ENCODE measurements around the gene CFAP299. TPM values are rescaled to one million over a fixed set of nuclear protein-coding genes. Genes with fewer than 3 reads are reported as not detected.

The CFAP299 gene
- total RNA-seq, 1 donor from 2014 or later: not detected

DNA sequence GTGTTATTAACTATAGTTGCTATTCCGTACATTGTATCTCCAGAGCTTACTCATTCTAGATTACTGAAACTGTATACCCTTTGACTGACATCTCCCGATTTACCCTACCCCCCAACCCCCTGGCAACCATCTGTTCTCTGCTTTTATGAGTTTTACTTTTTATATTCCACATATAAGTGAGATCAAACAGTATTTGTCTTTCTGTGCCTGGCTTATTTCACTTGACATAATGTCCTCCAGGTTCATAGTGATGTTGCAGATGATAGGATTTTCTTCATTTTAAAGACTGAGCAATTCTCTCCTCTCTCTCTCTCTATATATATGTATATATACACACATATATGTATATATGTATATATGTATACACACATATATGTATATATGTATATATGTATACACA is 54.6 kb downstream of the CFAP299 start:
- intact Hi-C loops (cut with DNase I): no loop called here

DNA sequence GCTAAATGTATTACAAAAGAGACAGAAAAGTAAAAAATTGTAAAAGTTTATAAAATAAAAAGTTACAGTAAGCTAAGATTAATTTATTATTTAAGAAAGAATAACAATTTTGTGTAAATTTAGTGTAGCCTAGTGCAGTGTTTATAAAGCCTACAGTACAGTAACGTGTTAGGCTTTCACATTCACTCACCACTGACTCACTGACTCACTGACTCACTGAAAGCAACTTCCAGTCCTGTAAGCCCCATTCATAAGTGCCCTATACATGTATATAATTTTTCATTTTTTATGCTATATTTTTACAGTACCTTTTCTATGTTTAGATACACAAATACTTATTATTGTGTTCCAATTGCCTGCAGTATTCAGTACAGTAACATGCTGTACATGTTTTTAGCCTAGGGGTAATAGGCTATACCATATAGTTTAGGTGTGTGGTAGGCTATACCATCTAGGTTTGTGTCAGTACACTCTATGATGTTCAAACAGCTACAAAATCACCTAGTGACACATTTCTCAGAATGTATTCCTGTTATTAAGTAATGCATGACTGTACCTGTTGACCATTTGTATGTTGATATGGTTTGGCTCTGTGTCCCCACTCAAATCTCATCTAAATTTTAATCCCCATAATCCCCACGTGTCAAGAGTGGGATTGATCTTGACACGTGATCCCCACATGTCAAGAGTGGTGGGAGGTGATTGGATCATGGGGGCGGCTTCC is 57.9 kb downstream of the CFAP299 start:
- no peak for DNase-seq (ENCODE audit: low spot score in 2 of 2)
- Histone ChIP-seq H3K36me3 (no peaks in the 10 kb centered on the region), H3K4me3 (no peak overlapping the region), H3K4me1 (no peaks in the 10 kb centered on the region), H3K27me3 (no peaks in the 10 kb centered on the region), H3K27ac (no peak overlapping the region), H3K9me3 (no peaks in the 10 kb centered on the region)
- intact Hi-C loops (cut with DNase I): no loop called here
- TF ChIP-seq, protein P1, sequence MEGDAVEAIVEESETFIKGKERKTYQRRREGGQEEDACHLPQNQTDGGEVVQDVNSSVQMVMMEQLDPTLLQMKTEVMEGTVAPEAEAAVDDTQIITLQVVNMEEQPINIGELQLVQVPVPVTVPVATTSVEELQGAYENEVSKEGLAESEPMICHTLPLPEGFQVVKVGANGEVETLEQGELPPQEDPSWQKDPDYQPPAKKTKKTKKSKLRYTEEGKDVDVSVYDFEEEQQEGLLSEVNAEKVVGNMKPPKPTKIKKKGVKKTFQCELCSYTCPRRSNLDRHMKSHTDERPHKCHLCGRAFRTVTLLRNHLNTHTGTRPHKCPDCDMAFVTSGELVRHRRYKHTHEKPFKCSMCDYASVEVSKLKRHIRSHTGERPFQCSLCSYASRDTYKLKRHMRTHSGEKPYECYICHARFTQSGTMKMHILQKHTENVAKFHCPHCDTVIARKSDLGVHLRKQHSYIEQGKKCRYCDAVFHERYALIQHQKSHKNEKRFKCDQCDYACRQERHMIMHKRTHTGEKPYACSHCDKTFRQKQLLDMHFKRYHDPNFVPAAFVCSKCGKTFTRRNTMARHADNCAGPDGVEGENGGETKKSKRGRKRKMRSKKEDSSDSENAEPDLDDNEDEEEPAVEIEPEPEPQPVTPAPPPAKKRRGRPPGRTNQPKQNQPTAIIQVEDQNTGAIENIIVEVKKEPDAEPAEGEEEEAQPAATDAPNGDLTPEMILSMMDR (IDR thresholded peaks at IDR 0.05): no peak

More for the DNA sequence above, 54.6 kb downstream of the CFAP299 start:
- Histone ChIP-seq H3K27ac (no peak overlapping the region), H3K4me3 (no peak overlapping the region), H3K9me3 (no peaks in the 10 kb centered on the region), H3K36me3 (no peaks in the 10 kb centered on the region), H3K4me1 (no peaks in the 10 kb centered on the region), H3K27me3 (no peaks in the 10 kb centered on the region)
- TF ChIP-seq, protein P1 (IDR thresholded peaks at IDR 0.05): no peak
- no peak for DNase-seq (ENCODE audit: low spot score in 2 of 2)

DNA sequence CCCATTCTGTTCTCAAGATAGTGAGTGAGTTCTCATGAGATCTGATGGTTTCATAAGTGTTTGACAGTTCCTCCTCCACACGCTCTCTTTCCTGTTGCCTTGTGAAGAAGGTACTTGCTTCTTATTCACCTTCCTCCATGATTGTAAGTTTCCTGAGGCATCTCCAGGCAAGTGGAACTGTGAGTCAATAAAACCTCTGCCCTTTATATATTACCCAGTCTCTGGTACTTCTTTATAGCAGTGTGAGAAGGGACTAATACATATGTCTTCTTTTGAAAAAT is 58.4 kb downstream of the CFAP299 start:
- TF ChIP-seq, protein P1 (IDR thresholded peaks at IDR 0.05): no peak
- Histone ChIP-seq H3K36me3 (no peaks in the 10 kb centered on the region), H3K4me1 (no peaks in the 10 kb centered on the region), H3K4me3 (no peak overlapping the region), H3K27me3 (no peaks in the 10 kb centered on the region), H3K9me3 (no peaks in the 10 kb centered on the region), H3K27ac (no peak overlapping the region)
- intact Hi-C loops (cut with DNase I): no loop called here
- no peak for DNase-seq (ENCODE audit: low spot score in 2 of 2)

DNA sequence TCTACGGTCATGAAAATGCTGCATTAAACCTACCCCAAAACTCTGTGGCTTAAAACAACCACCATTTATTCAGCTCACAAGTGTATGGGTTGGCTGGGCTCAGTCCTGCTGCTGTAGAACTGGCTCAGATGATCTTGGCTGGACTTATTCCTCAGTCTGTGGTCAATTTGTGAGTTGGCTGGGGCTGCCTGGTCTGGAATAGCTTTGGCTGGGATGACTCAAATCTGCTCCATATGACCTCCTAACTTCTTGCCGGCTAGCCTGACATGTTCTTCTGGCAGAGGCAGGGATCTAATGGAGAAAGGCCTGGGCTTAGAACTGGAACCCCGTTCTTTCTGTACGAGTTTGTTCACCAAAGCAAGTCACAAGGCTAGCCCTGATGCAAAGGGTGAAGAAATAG is 71.7 kb downstream of the CFAP299 start:
- intact Hi-C loops (cut with DNase I): no loop called here
- no peak for DNase-seq (ENCODE audit: low spot score in 2 of 2)

DNA sequence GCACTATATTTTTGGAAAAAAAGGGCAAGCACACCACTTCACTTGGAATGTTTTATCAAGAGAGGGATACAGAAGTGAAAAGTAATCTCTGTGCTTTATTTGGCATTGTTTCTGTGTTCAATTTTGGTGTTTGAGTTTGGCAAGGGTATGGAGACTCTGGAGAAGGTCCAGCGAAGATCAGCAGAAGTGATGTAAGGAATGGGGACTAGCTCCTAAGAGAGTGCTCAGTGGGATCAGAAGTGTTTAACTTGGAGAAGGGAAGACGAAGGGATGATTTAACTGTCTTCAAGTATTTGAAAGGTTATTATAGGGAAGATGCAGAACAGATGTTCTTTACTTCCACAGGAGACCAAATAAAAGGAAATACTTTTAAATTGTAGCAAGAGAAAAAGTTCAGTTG is 74.3 kb downstream of the CFAP299 start:
- Histone ChIP-seq H3K4me3 (no peak overlapping the region), H3K36me3 (no peaks in the 10 kb centered on the region), H3K27ac (no peak overlapping the region), H3K27me3 (no peaks in the 10 kb centered on the region), H3K9me3 (no peaks in the 10 kb centered on the region), H3K4me1 (no peaks in the 10 kb centered on the region)
- intact Hi-C loops (cut with DNase I): no loop called here
- no peak for DNase-seq (ENCODE audit: low spot score in 2 of 2)
- TF ChIP-seq, protein P1 (IDR thresholded peaks at IDR 0.05): no peak

More for the DNA sequence above, 71.7 kb downstream of the CFAP299 start:
- H3K9me3 ChIP-seq: no peaks in the 10 kb centered on the region
- no peaks in the 10 kb centered on the region for H3K36me3 ChIP-seq
- no peak overlapping the region for H3K27ac ChIP-seq
- no peaks in the 10 kb centered on the region for H3K4me1 ChIP-seq
- TF ChIP-seq, protein P1 (IDR thresholded peaks at IDR 0.05): no peak
- no peaks in the 10 kb centered on the region for H3K27me3 ChIP-seq
- no peak overlapping the region for H3K4me3 ChIP-seq

DNA sequence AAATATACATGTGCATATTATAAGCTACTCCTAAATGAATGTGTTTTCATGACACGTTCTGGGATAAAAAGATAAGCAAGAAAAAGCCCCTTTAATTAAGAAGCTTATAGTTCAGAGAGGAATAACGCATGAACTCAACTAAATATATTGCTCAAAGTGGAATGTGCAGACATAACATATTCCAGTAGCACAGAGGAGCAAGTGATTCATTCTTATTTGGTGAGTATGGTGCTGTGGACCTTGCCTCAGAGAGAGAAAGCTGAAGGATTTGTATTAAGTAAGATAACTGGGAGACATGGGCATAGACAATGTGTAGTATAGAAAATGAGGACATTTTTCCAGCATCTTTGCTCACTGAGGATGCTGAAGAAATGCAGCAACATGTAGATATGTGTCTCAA is 76.8 kb downstream of the CFAP299 start:
- TF ChIP-seq, protein P1 (IDR thresholded peaks at IDR 0.05): no peak
- Histone ChIP-seq H3K4me3 (no peak overlapping the region), H3K27ac (no peak overlapping the region), H3K27me3 (no peaks in the 10 kb centered on the region), H3K9me3 (no peaks in the 10 kb centered on the region), H3K4me1 (no peaks in the 10 kb centered on the region), H3K36me3 (no peaks in the 10 kb centered on the region)
- DNase-seq (ENCODE audit: low spot score in 2 of 2): no peak
- intact Hi-C loops (cut with DNase I): no loop called here

Measured in ascending aorta (tissue), 2 donors.